IPS-NIHi7 (cell line): ENCODE results near the gene NEGR1.

ENCODE experiments used
- DNase-seq: peaks from one replicate; pipeline ENCODE4 v3.0.0; 2012; ENCODE audit warnings: mixed read lengths; ENCODE audit errors: extremely low spot score

NEGR1 gene

GRCh38 chr1:71562298-71562697 is 720.0 kb downstream of the NEGR1 start:
- no peak for DNase-seq

- DNase-seq: no peak
Observed at GRCh38 chr1:71561729-71562128, 720.6 kb downstream of the NEGR1 start.

- no peak for DNase-seq
Observed at GRCh38 chr1:71561206-71561605, 721.1 kb downstream of the NEGR1 start.

GRCh38 chr1:71559880-71560279 is 722.5 kb downstream of the NEGR1 start:
- no peak for DNase-seq

GRCh38 chr1:71557138-71557537 is 725.2 kb downstream of the NEGR1 start:
- DNase-seq: no peak

GRCh38 chr1:71548398-71548890 is 733.9 kb downstream of the NEGR1 start:
- DNase-seq: no peak

GRCh38 chr1:71542155-71542554 is 740.2 kb downstream of the NEGR1 start:
- no peak for DNase-seq

- DNase-seq: no peak
Observed at GRCh38 chr1:71533950-71534349, 748.4 kb downstream of the NEGR1 start.

GRCh38 chr1:71532343-71532742 is 750.0 kb downstream of the NEGR1 start:
- no peak for DNase-seq

GRCh38 chr1:71526824-71527223 is 755.5 kb downstream of the NEGR1 start:
- DNase-seq: no peak

- no peak for DNase-seq
Observed at GRCh38 chr1:71522721-71523120, 759.6 kb downstream of the NEGR1 start.

- DNase-seq: peak; percentile 26
Observed at GRCh38 chr1:71521655-71522264, 760.6 kb downstream of the NEGR1 start.

GRCh38 chr1:71511505-71511904 is 770.8 kb downstream of the NEGR1 start:
- no peak for DNase-seq

- DNase-seq: no peak
Observed at GRCh38 chr1:71510725-71511124, 771.6 kb downstream of the NEGR1 start.

GRCh38 chr1:71509051-71509595 is 773.2 kb downstream of the NEGR1 start:
- DNase-seq: no peak

GRCh38 chr1:71502006-71502405 is 780.3 kb downstream of the NEGR1 start:
- DNase-seq: no peak

- no peak for DNase-seq
Observed at GRCh38 chr1:71498542-71498941, 783.8 kb downstream of the NEGR1 start.

GRCh38 chr1:71494163-71494562 is 788.2 kb downstream of the NEGR1 start:
- no peak for DNase-seq

GRCh38 chr1:71492298-71493041 is 789.9 kb downstream of the NEGR1 start:
- no peak for DNase-seq

GRCh38 chr1:71490432-71490831 is 791.9 kb downstream of the NEGR1 start:
- no peak for DNase-seq

GRCh38 chr1:71488555-71489252 is 793.6 kb downstream of the NEGR1 start:
- DNase-seq: no peak

- DNase-seq: no peak
Observed at GRCh38 chr1:71473331-71473730, 809.0 kb downstream of the NEGR1 start.
